BLaER1 treated with 17β-estradiol and CSF1 and Interleukin-3, amounts not matched to agents 10 nM and 100 nM (cell line): ENCODE measurements around the gene UBL7.
A peak's percentile ranks its signal among the peaks of the same experiment; 100 is the strongest.

Experiments
- H3K27ac ChIP-seq, 11 experiments: shearing (Covaris generic); formaldehyde crosslinking; 2 replicates each; pipeline ENCODE4 v1.8.1; 2022
- H3K27me3 ChIP-seq, 11 experiments: shearing (Covaris generic); formaldehyde crosslinking; 2 replicates each; pipeline ENCODE4 v1.8.1; 2022
- H3K36me3 ChIP-seq, 11 experiments: shearing (Covaris generic); formaldehyde crosslinking; 2 replicates each; pipeline ENCODE4 v1.8.1; 2022
- H3K4me1 ChIP-seq, 10 experiments: shearing (Covaris generic); formaldehyde crosslinking; 2 replicates each; pipeline ENCODE4 v1.8.1; 2022
- H3K4me2 ChIP-seq, 11 experiments: shearing (Covaris generic); formaldehyde crosslinking; 2 replicates each; pipeline ENCODE4 v1.8.1; 2022
- H3K4me3 ChIP-seq, 10 experiments: shearing (Covaris generic); formaldehyde crosslinking; 2 replicates each; pipeline ENCODE4 v1.8.1; 2022
- H3K9ac ChIP-seq, 11 experiments: shearing (Covaris generic); formaldehyde crosslinking; 2 replicates each; pipeline ENCODE4 v1.8.1; 2022
- H3K9me3 ChIP-seq, 11 experiments: shearing (Covaris generic); formaldehyde crosslinking; replicated peaks in 1 of 11; 2 replicates each; pipeline ENCODE4 v1.8.1; 2022
- H4K20me1 ChIP-seq, 11 experiments: shearing (Covaris generic); formaldehyde crosslinking; 2 replicates each; pipeline ENCODE4 v1.8.1; 2022
- Cebpa-rat ChIP-seq, 11 experiments: shearing (Covaris generic); IDR thresholded peaks; 2 replicates each; pipeline ENCODE4 v1.8.1; 2022

The UBL7 gene

GRCh38 chr15:74400313-74400860, 60.6 kb downstream of the UBL7 start:
- peak overlapping the region in 10 of 11 experiments; percentile 4 to 95 (median 86); a peak in 19 of 22 replicates for H3K27ac ChIP-seq
- no peaks in the 10 kb centered on the region for H3K9me3 ChIP-seq
- H3K27me3 ChIP-seq, result no peaks in the 10 kb centered on the region
- peak overlapping the region in 4 of 10 experiments; percentile 5 to 49 (median 19); a peak in 4 of 20 replicates for H3K4me3 ChIP-seq
- peaks cover 0 to 7% (median 0%) of the 10 kb centered on the region in 11 experiments; a peak in 2 of 22 replicates for H4K20me1 ChIP-seq
- H3K4me2 ChIP-seq, result peak overlapping the region; percentile 81 to 99 (median 98)
- no peak for TF ChIP-seq Cebpa-rat (IDR thresholded peaks at IDR 0.05)
- H3K36me3 ChIP-seq, result no peaks in the 10 kb centered on the region
- H3K9ac ChIP-seq, result peak overlapping the region in 9 of 11 experiments; percentile 20 to 80 (median 67); a peak in 17 of 22 replicates
- peaks cover 93 to 100% (median 100%) of the 10 kb centered on the region in 10 experiments for H3K4me1 ChIP-seq

- Histone ChIP-seq H3K9ac (peak overlapping the region in 9 of 11 experiments; percentile 37 to 80 (median 67); a peak in 17 of 22 replicates), H3K4me3 (peak overlapping the region in 5 of 10 experiments; percentile 5 to 49 (median 10); a peak in 6 of 20 replicates), H3K27ac (peak overlapping the region in 10 of 11 experiments; percentile 28 to 95 (median 86); a peak in 19 of 22 replicates), H3K4me2 (peak overlapping the region; percentile 81 to 99 (median 98)), H3K4me1 (peaks cover 92 to 100% (median 99%) of the 10 kb centered on the region in 10 experiments), H3K27me3 (no peaks in the 10 kb centered on the region), H3K36me3 (no peaks in the 10 kb centered on the region), H3K9me3 (no peaks in the 10 kb centered on the region), H4K20me1 (peaks cover 0 to 7% (median 0%) of the 10 kb centered on the region in 11 experiments; a peak in 2 of 22 replicates)
- TF ChIP-seq Cebpa-rat (IDR thresholded peaks at IDR 0.05), result peak in 5 of 11 experiments; percentile 32 to 75 (median 71); a peak in 6 of 22 replicates
These were observed 61.2 kb downstream of the UBL7 start for GRCh38 chr15:74399511-74400312.

DNA sequence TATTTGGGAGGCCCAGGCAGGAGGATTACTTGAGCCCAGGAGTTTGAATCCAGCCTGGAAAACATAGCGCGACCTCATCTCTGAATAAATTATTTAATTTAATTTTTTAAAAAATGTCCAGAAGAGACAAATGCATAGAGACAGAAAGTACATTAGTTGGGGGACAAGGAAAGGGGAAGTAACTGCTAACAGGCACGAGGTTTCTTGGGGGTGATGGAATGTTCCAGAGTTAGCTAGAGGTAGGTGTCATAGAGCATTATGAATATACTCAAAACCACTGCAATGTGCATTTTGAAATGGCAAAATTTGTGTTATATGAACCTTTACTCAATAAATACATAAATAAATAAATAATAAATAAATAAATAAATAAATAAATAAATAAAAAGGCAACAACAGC, 61.9 kb downstream of the UBL7 start:
- Histone ChIP-seq H4K20me1 (peaks cover 0 to 7% (median 0%) of the 10 kb centered on the region in 11 experiments; a peak in 2 of 22 replicates), H3K27me3 (no peaks in the 10 kb centered on the region), H3K9me3 (no peaks in the 10 kb centered on the region), H3K9ac (peak overlapping the region in 8 of 11 experiments; percentile 46 to 80 (median 72); a peak in 13 of 22 replicates), H3K36me3 (no peaks in the 10 kb centered on the region), H3K27ac (peak overlapping the region in 10 of 11 experiments; percentile 28 to 95 (median 86); a peak in 18 of 22 replicates), H3K4me2 (peak overlapping the region; percentile 81 to 99 (median 98)), H3K4me1 (peaks cover 86 to 100% (median 96%) of the 10 kb centered on the region in 10 experiments), H3K4me3 (no peak overlapping the region; a peak in 1 of 20 replicates)
- no peak for TF ChIP-seq Cebpa-rat (IDR thresholded peaks at IDR 0.05)

GRCh38 chr15:74398183-74398582, 62.8 kb downstream of the UBL7 start:
- peak in 4 of 11 experiments; percentile 16 to 82 (median 44); a peak in 6 of 22 replicates for TF ChIP-seq Cebpa-rat (IDR thresholded peaks at IDR 0.05)
- Histone ChIP-seq H3K9ac (peak overlapping the region in 7 of 11 experiments; percentile 28 to 76 (median 51); a peak in 7 of 22 replicates), H3K27ac (peak overlapping the region in 9 of 11 experiments; percentile 58 to 95 (median 87); a peak in 16 of 22 replicates), H3K36me3 (no peaks in the 10 kb centered on the region), H3K27me3 (no peaks in the 10 kb centered on the region), H3K9me3 (no peaks in the 10 kb centered on the region), H3K4me2 (peak overlapping the region; percentile 73 to 99 (median 98)), H3K4me3 (no peak overlapping the region), H4K20me1 (peaks cover 0 to under 1% (median 0%) of the 10 kb centered on the region in 11 experiments; a peak in 1 of 22 replicates), H3K4me1 (peaks cover 77 to 94% (median 89%) of the 10 kb centered on the region in 10 experiments)

- Histone ChIP-seq H3K4me1 (peaks cover 73 to 89% (median 82%) of the 10 kb centered on the region in 10 experiments), H3K9me3 (no peaks in the 10 kb centered on the region), H3K27me3 (no peaks in the 10 kb centered on the region), H3K36me3 (no peaks in the 10 kb centered on the region), H3K4me2 (peak overlapping the region; percentile 73 to 99 (median 98)), H3K4me3 (no peak overlapping the region; a peak in 1 of 20 replicates), H3K9ac (peak overlapping the region in 8 of 11 experiments; percentile 16 to 68 (median 50); a peak in 13 of 22 replicates), H4K20me1 (no peaks in the 10 kb centered on the region), H3K27ac (peak overlapping the region in 10 of 11 experiments; percentile 27 to 95 (median 86); a peak in 19 of 22 replicates)
- TF ChIP-seq Cebpa-rat (IDR thresholded peaks at IDR 0.05), result no peak
These were observed 63.5 kb downstream of the UBL7 start for GRCh38 chr15:74397239-74398068.

GRCh38 chr15:74396445-74397238, 64.3 kb downstream of the UBL7 start:
- peaks cover 73 to 89% (median 82%) of the 10 kb centered on the region in 10 experiments for H3K4me1 ChIP-seq
- H3K4me3 ChIP-seq, result no peak overlapping the region; a peak in 1 of 20 replicates
- no peak for TF ChIP-seq Cebpa-rat (IDR thresholded peaks at IDR 0.05)
- no peaks in the 10 kb centered on the region for H3K27me3 ChIP-seq
- peak overlapping the region; percentile 73 to 99 (median 98) for H3K4me2 ChIP-seq
- no peaks in the 10 kb centered on the region for H4K20me1 ChIP-seq
- no peaks in the 10 kb centered on the region for H3K9me3 ChIP-seq
- peak overlapping the region in 9 of 11 experiments; percentile 16 to 68 (median 50); a peak in 14 of 22 replicates for H3K9ac ChIP-seq
- peak overlapping the region in 10 of 11 experiments; percentile 27 to 95 (median 86); a peak in 19 of 22 replicates for H3K27ac ChIP-seq
- no peaks in the 10 kb centered on the region for H3K36me3 ChIP-seq

- H3K36me3 ChIP-seq, result no peaks in the 10 kb centered on the region
- TF ChIP-seq Cebpa-rat (IDR thresholded peaks at IDR 0.05), result no peak
- H3K27ac ChIP-seq, result peak overlapping the region in 8 of 11 experiments; percentile 81 to 95 (median 87); a peak in 16 of 22 replicates
- H3K4me3 ChIP-seq, result no peak overlapping the region
- peak overlapping the region in 8 of 11 experiments; percentile 26 to 68 (median 50); a peak in 13 of 22 replicates for H3K9ac ChIP-seq
- no peaks in the 10 kb centered on the region for H3K9me3 ChIP-seq
- H4K20me1 ChIP-seq, result no peaks in the 10 kb centered on the region
- H3K27me3 ChIP-seq, result no peaks in the 10 kb centered on the region
- peaks cover 73 to 89% (median 82%) of the 10 kb centered on the region in 10 experiments for H3K4me1 ChIP-seq
- peak overlapping the region; percentile 73 to 99 (median 98) for H3K4me2 ChIP-seq
These were observed 64.9 kb downstream of the UBL7 start for GRCh38 chr15:74396146-74396438.
